HG02884 (cell line): Measurements from ENCODE around the gene ZSWIM2.
"Not testable (repeated sequence)": the region's sequence is repeated elsewhere in the genome, so short reads cannot be mapped to it uniquely, and the experiment has no call there.

Experiments used
- ATAC-seq: cut with Tn5 transposase; IDR thresholded peaks from one replicate; pipeline ENCODE4 v1.9.1; 2021; ENCODE audit warnings: mild to moderate bottlenecking, moderate library complexity; ENCODE audit not compliant: unreplicated experiment

ZSWIM2 gene

GRCh38 chr2:186852508-186852907 lies 3.5 kb upstream of the ZSWIM2 start:
- no peak for ATAC-seq

- no peak for ATAC-seq
Measured at GRCh38 chr2:186842373-186842772, 6.6 kb downstream of the ZSWIM2 start.

GRCh38 chr2:186841940-186842339 lies 7.0 kb downstream of the ZSWIM2 start:
- no peak for ATAC-seq

- ATAC-seq: no peak
Measured at GRCh38 chr2:186835628-186836027, 13.3 kb downstream of the ZSWIM2 start.

DNA sequence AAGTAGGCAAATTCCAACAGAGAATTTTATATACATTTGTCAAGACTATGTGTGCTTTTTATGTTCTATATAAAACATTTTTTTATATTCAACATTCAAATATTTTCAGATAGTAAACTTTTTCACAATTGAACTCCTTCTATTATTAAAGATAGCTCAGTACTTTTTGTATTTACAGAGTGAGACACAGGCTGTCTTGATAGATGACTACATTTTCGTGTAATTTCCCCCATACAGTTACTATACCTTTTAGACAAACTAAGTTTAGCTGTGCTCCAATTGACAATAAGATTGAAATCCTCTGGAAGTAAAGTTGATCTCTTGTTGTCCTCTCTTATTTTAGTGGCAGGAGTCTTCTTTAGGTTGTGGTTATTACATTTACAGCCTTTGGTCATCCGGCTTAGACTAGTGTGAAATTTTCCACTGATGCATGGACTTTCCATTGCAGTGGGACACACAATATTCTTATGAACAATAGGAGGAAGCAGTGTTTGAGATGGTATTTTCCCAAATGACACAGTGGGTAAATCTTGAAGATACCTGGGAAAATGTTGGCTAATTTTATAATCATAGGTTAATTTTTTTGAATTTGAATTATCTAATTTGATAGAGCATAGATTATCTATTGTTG lies 21.0 kb downstream of the ZSWIM2 start:
- no peak for ATAC-seq

DNA sequence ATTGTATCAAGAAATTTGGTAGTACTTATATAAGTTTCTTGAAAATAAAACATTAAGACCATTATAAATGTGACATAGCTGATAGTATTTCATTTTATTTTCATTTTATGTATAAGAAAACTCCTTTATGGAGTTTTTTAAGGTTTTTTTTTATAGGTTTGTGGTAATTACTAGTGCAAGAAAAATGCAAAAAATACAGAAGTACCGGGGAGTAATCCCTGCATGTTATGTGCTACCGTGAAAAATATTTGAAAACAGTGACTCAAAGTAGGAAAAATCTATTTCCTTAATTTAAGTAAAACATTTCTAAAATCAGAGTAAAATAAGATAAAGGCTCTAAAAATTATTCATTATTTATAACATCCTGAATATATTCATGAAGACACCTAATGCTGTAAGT lies 21.6 kb downstream of the ZSWIM2 start:
- ATAC-seq: no peak

GRCh38 chr2:186822323-186822722 lies 26.6 kb downstream of the ZSWIM2 start:
- ATAC-seq: no peak

- no peak for ATAC-seq
Measured at GRCh38 chr2:186820303-186820702, 28.7 kb downstream of the ZSWIM2 start.

DNA sequence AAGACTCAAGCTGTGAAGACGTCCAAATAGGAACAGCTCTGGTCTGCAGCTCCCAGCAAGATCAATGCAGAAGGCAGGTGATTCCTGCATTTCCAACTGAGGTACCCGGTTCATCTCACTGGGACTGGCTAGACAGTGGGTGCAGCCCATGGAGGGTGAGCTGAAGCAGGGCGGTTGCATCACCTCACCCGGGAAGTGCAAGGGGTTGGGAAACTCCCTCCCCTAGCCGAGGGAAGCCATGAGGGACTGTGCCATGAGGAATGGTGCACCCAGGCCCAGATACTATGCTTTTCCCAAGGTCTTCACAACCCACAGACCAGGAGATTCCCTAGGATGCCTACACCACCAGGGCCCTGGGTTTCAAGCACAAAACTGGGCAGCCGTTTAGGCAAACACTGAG lies 37.2 kb downstream of the ZSWIM2 start:
- not testable (repeated sequence) for ATAC-seq

- ATAC-seq: no peak
Measured at GRCh38 chr2:186806591-186806990, 42.4 kb downstream of the ZSWIM2 start.

- ATAC-seq: not testable (repeated sequence)
Measured at GRCh38 chr2:186798604-186799003, 50.4 kb downstream of the ZSWIM2 start.

- ATAC-seq: no peak
Measured at GRCh38 chr2:186784930-186785329, 64.0 kb downstream of the ZSWIM2 start.

DNA sequence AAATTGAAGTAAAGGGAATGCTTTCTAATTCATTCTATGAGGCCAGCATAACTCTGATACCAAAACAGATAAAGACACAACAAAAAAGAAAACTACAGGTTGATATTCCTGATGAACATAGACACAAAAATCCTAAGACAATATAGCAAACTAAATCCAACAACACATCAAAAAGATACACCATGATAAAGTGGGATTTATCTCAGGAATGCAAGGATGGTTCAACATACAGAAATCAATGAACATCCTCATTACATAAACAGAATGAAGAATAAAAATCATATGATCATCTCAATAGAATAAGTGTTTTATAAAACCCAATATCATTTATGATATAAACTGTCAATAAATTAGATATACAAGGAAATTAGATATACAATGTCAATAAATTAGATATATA lies 65.7 kb downstream of the ZSWIM2 start:
- ATAC-seq: no peak

GRCh38 chr2:186780701-186781316 lies 68.2 kb downstream of the ZSWIM2 start:
- ATAC-seq: no peak
